Raji (cell line): ENCODE data around the gene HTR1B.

Experiments
- POLR2A ChIP-seq: IDR thresholded peaks from 2 replicates; pipeline ENCODE4 v1.6.1; 2011; ENCODE audit warnings: low read depth, low read length, control low read depth; ENCODE audit not compliant: insufficient read depth

HTR1B gene

DNA sequence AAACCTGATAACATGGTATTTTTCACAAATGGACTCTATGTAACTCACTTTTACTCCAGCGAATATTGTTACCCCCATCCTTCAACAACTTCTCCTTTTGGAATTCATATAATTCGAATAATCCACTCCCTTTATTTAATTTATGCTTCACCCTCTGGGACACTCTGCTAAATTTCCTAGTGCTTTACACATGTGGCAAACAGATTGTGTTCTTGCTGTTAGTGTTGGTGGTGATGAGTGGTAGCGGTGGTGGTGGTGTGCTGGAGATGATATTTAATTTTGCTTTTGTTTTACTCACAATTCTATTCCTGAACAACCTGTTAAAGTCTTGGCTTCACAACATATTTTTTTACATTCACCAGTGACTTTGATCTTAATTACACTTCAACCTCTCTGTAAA, 32.8 kb downstream of the HTR1B start:
- no peak for TF ChIP-seq POLR2A

- no peak for TF ChIP-seq POLR2A
Measured at GRCh38 chr6:77425671-77426070, 37.6 kb downstream of the HTR1B start.

DNA sequence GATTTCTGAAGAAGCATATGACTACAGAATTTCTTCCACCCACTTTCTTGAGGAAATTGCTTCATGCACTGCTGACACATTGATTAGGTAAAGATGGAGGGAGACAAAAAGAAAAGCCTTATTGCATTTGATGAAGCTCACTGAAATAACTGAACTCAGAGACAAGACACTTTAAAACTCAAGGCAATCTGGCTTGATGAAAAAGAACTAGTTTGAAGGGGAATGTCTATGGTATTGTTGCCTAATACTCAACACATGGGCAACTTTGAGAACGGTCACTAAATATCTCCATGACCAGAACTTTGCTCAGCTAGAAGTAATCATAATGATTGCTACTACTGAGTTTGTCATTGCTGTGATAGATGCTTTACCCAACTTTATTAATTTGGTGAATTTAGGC, 38.1 kb downstream of the HTR1B start:
- TF ChIP-seq POLR2A: no peak

GRCh38 chr6:77424761-77425160, 38.5 kb downstream of the HTR1B start:
- no peak for TF ChIP-seq POLR2A

GRCh38 chr6:77416839-77417238, 46.5 kb downstream of the HTR1B start:
- no peak for TF ChIP-seq POLR2A

DNA sequence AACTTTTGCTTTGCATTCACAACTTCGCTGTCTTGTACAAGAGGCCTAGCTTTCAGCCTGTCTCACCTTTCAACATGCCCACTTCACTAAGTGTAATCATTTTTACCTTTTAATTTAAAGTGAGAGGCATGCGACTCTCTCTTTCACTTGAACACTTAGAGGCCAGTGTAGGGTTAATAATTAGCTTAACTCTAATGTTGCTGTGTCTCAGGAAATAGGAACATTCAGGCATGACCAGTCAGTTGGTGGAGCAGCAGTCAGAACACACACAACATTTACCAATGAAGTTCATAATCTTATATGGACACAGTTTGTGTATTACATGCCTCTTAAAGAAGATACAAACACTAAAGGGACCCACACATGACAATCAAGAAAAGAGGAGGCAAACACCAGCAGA, 47.6 kb downstream of the HTR1B start:
- no peak for TF ChIP-seq POLR2A
